Activated CD8-positive, alpha-beta T cell treated with anti-CD3 and anti-CD28 coated beads for 36 hours (primary cell): Measurements from ENCODE around the gene LRRC15. TPM values are rescaled to one million over a fixed set of nuclear protein-coding genes. Genes with fewer than 3 reads are reported as not detected.
A peak's percentile ranks its signal among the peaks of the same experiment; 100 is the strongest.

Source experiments
- ATAC-seq: fragments of 200-7000 bp; cut with Tn5 transposase; one replicate; pipeline ENCODE4 v1.10.0; 2021; ENCODE audit warnings: mild to moderate bottlenecking, moderate library complexity
- CTCF ChIA-PET: fragments of 350-600 bp; sonication (Branson Sonifier 250); formaldehyde crosslinking; loops from one replicate; lab custom pipeline; 2021; ENCODE audit warnings: antibody characterized with exemption; lab: Charles Lee
- POLR2A ChIA-PET: fragments of 350-600 bp; sonication (Branson Sonifier 250); formaldehyde crosslinking; loops from one replicate; lab custom pipeline; 2021; ENCODE audit warnings: antibody characterized with exemption; lab: Charles Lee
- DNase-seq: peaks from one replicate; pipeline ENCODE4 v3.0.0-alpha.2; 2020
- H3K27ac Mint-ChIP-seq: one replicate; pipeline ENCODE4 v1.8.0; 2021; ENCODE audit warnings: mild to moderate bottlenecking, mixed read lengths
- H3K27me3 Mint-ChIP-seq: one replicate; pipeline ENCODE4 v1.8.0; 2021; ENCODE audit warnings: mixed read lengths
- H3K36me3 Mint-ChIP-seq: one replicate; pipeline ENCODE4 v1.8.0; 2021; ENCODE audit warnings: low read depth, mixed read lengths
- H3K4me1 Mint-ChIP-seq: one replicate; pipeline ENCODE4 v1.8.0; 2021; ENCODE audit warnings: low read depth, mixed read lengths
- H3K4me3 Mint-ChIP-seq: one replicate; pipeline ENCODE4 v1.8.0; 2021; ENCODE audit warnings: mild to moderate bottlenecking, moderate library complexity, mixed read lengths
- H3K9me3 Mint-ChIP-seq: one replicate; pipeline ENCODE4 v1.8.0; 2021; ENCODE audit warnings: mixed read lengths
- intact Hi-C: fragments of 100-400 bp; cut with micrococcal nuclease; formaldehyde crosslinking; loops from one replicate; pipeline ENCODE4 v1.10.0; 2022
- total RNA-seq, 2 experiments: library from RNA; stranded (reverse); gene quantifications; one replicate each; pipeline ENCODE4 v1.2.3, GENCODE V29; 2021
- TF ChIP-seq, protein P1 (sequence below): fragments of 200-600 bp; IDR thresholded peaks from one replicate; pipeline ENCODE4 v1.8.0; 2022; ENCODE audit warnings: antibody characterized with exemption, mild to moderate bottlenecking

Gene LRRC15
- total RNA-seq, 2 experiments from 2014 or later: not detected

DNA sequence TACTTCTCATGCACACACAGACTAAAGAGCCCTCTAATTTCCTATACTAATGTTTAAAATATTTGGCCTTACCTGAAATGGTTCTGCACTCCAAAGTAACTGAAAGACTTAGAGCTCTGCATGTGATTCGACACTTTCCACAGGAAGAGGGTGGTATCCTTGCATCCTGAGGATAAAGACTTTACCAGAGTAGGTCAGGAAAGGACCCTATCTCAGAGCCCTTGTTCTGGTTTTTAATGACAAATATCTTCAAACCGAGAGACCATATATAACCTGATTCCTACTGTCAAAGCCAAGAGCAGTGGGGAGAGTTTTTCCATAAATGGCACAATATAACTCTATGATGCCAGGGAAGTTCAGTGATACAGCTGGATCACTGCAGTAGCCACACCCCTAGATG lies 29.6 kb upstream of the LRRC15 start, which contains the start of gene GP5:
Gene GP5 (minus strand): TSS at position 101 of the 400 bp plus-strand sequence. CDS start 984 bp downstream, outside the sequence.
- peaks cover 55% of the 10 kb centered on the region for H3K4me1 Mint-ChIP-seq
- H3K9me3 Mint-ChIP-seq: no peaks in the 10 kb centered on the region
- intact Hi-C loops: no loop called here
- ChIA-PET POLR2A (interaction anchor here (0.6 kb wide), 1 partner anchor 333 kb away, joined by 3 read pairs; no protein-coding TSS in a partner anchor), CTCF (interaction anchor here (1.0 to 15.5 kb wide), 4 partner anchors 56 to 234 kb away, joined by 3 to 188 read pairs (median 21); partner anchors contain the start of gene TMEM44)
- H3K27ac Mint-ChIP-seq: no peak within 1 kb of the TSS
- TF ChIP-seq, protein P1, sequence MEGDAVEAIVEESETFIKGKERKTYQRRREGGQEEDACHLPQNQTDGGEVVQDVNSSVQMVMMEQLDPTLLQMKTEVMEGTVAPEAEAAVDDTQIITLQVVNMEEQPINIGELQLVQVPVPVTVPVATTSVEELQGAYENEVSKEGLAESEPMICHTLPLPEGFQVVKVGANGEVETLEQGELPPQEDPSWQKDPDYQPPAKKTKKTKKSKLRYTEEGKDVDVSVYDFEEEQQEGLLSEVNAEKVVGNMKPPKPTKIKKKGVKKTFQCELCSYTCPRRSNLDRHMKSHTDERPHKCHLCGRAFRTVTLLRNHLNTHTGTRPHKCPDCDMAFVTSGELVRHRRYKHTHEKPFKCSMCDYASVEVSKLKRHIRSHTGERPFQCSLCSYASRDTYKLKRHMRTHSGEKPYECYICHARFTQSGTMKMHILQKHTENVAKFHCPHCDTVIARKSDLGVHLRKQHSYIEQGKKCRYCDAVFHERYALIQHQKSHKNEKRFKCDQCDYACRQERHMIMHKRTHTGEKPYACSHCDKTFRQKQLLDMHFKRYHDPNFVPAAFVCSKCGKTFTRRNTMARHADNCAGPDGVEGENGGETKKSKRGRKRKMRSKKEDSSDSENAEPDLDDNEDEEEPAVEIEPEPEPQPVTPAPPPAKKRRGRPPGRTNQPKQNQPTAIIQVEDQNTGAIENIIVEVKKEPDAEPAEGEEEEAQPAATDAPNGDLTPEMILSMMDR: no peak
- peak within 1 kb of the TSS; percentile 69 for H3K4me3 Mint-ChIP-seq
- ATAC-seq (no peak), DNase-seq (no peak)
- peaks cover 3% of the 10 kb centered on the region for H3K36me3 Mint-ChIP-seq
- H3K27me3 Mint-ChIP-seq: peaks cover 18% of the 10 kb centered on the region

DNA sequence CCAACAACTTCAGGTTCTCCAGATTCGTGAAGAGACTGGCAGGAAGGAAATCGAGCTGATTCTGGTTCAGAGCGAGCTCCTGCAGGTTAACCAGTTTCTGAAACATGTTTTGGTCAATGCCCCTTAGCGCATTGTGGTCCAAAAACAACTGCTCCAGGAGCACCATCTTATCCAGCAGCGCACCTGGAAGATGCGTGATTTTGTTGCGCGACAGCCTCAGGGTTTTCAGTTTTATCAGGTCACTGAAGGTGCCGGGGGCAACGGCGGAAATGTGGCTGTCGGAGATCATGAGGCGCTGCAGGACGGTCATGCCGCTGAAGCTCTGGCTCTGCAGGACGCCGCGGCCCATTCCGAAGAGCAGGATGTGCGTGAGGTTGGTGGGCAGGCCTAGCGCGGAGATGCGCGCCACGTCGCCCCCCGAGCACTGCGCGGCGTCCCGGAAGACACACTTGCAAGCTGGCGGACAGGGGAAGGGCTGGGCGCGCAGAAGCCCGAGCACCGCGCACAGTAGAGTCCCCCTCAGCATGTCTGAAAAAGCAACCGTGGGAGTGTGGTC lies 28.3 kb upstream of the LRRC15 start:
- intact Hi-C loops: no loop called here
- Mint-ChIP-seq H3K4me1 (peaks cover 55% of the 10 kb centered on the region), H3K9me3 (no peaks in the 10 kb centered on the region), H3K27me3 (peaks cover 18% of the 10 kb centered on the region), H3K27ac (peak overlapping the region; percentile 53), H3K36me3 (no peaks in the 10 kb centered on the region), H3K4me3 (peak overlapping the region; percentile 69)
- CTCF ChIA-PET: interaction anchor here (1.0 to 15.5 kb wide), 10 partner anchors 9 to 197 kb away, joined by 3 to 188 read pairs (median 5); partner anchors contain the start of gene CPN2
- TF ChIP-seq, protein P1: no peak
- ATAC-seq (peak; percentile 38), DNase-seq (peak; percentile 61)
- POLR2A ChIA-PET: interaction anchor here (0.9 to 3.5 kb wide), 5 partner anchors 10 to 88 kb away, joined by 3 to 21 read pairs (median 4); no protein-coding TSS in a partner anchor

DNA sequence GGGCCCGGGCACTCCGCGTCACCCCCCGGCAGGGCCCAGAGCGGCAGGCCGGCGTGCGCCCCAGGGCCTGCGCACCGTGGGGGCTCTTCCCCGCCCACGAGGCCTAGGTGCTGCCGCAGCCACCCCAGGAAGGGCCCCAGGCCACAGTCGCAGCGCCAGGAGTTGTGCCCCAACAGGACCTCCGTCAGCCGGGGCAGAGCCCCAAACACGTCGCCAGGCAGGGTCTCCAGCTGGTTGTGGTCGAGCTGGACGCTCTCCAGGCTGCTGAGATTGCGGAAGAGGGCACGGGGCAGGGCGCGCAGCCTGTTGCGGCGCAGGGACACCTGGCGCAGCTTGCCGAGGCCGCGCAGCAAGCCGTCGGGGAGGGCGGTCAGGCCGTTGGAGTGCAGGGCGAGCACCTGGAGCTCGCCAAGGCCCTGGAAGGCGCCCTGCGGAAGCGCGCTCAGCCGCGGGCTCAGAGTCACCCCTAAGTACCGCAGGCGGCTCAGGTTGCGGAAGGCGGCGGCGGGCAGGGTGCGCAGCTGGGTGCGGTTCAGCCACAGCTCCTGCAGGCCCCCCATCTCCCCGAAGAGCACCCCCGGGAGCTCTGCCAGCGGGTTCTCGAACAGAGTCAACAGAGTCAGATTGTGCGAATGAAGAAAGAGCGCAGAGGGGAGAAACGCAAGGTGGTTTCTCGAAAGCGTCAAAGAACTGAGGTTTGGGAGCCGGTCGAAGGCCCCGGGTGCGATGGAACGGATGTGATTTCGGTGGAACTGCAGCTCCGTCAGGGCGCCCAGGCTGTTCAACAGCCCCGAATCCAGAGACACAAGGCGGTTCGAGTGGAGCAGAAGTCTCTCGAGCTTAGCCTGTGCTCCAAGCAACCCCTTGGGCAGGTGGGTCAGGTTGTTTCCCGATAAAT lies 27.6 kb upstream of the LRRC15 start:
- TF ChIP-seq, protein P1: no peak
- no peaks in the 10 kb centered on the region for H3K9me3 Mint-ChIP-seq
- POLR2A ChIA-PET: interaction anchor here (0.6 to 3.5 kb wide), 7 partner anchors 10 to 623 kb away, joined by 3 to 21 read pairs (median 3); partner anchors contain the start of gene LSG1
- intact Hi-C loops: no loop called here
- ATAC-seq: peak; percentile 50
- H3K4me1 Mint-ChIP-seq: peaks cover 55% of the 10 kb centered on the region
- peak; percentile 62 for DNase-seq
- H3K27me3 Mint-ChIP-seq: peaks cover 18% of the 10 kb centered on the region
- peak overlapping the region; percentile 69 for H3K4me3 Mint-ChIP-seq
- peak overlapping the region; percentile 53 for H3K27ac Mint-ChIP-seq
- H3K36me3 Mint-ChIP-seq: no peaks in the 10 kb centered on the region
- CTCF ChIA-PET: interaction anchor here (0.6 to 15.5 kb wide), 11 partner anchors 9 to 198 kb away, joined by 3 to 188 read pairs (median 5); partner anchors contain the start of gene CPN2

DNA sequence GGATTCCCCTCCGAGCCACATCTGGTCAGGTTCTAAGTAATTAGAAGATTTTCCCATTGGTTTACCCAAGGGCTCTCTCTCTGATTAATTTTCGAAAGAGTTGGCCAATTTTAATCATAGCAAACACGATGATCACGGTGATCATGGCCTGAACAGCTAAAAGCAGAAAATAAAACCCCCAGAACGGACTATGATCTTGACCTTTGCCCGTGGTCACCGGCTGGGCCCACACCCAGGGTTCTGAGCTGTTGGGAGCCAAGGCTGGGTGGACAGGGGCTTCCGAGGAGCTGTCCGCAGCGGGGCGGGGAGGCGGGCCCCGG lies 27.0 kb upstream of the LRRC15 start:
- H3K4me3 Mint-ChIP-seq: peak overlapping the region; percentile 61
- ATAC-seq (no peak), DNase-seq (no peak)
- H3K4me1 Mint-ChIP-seq: peaks cover 55% of the 10 kb centered on the region
- ChIA-PET CTCF (interaction anchor here (0.6 to 15.5 kb wide), 8 partner anchors 10 to 198 kb away, joined by 3 to 188 read pairs (median 5); partner anchors contain the start of gene CPN2), POLR2A (interaction anchor here (1.4 to 3.5 kb wide), 3 partner anchors 10 to 275 kb away, joined by 3 to 21 read pairs (median 4); partner anchors contain the start of gene LSG1)
- H3K27me3 Mint-ChIP-seq: peaks cover 18% of the 10 kb centered on the region
- intact Hi-C loops: no loop called here
- no peaks in the 10 kb centered on the region for H3K36me3 Mint-ChIP-seq
- TF ChIP-seq, protein P1: no peak
- H3K9me3 Mint-ChIP-seq: no peaks in the 10 kb centered on the region
- peak overlapping the region; percentile 72 for H3K27ac Mint-ChIP-seq
